AG04449 (cell line): ENCODE data around the gene MT2A.

ENCODE experiments used
- CTCF ChIA-PET: fragments of 350-600 bp; formaldehyde crosslinking; extraction: SDS; loops from one replicate; lab custom pipeline; 2021; ENCODE audit warnings: antibody characterized with exemption; lab: Yijun Ruan, JAX
- POLR2A ChIA-PET: fragments of 400-600, 350-600 bp; formaldehyde crosslinking; extraction: SDS; loops from one replicate; lab custom pipeline; 2020; ENCODE audit warnings: antibody characterized with exemption, inconsistent platforms; lab: Yijun Ruan, JAX
- DNase-seq: peaks from one replicate; pipeline ENCODE4 v3.0.0-alpha.2; 2010; ENCODE audit warnings: low read depth, low spot score
- H3K4me3 ChIP-seq: 2 replicates; pipeline ENCODE4 v1.5.1; 2011; ENCODE audit warnings: low read depth, mild to moderate bottlenecking, control low read depth, low read length
- CTCF ChIP-seq: IDR thresholded peaks from one replicate; pipeline ENCODE4 v1.5.1; 2011; ENCODE audit warnings: mild to moderate bottlenecking, moderate library complexity, low read length, control low read depth, inconsistent platforms; ENCODE audit not compliant: insufficient read depth; ENCODE audit errors: missing control alignments

MT2A gene

GRCh38 chr16:56647641-56648431 is 39.5 kb downstream of the MT2A start:
- no peak overlapping the region for H3K4me3 ChIP-seq
- ChIA-PET CTCF (interaction anchor here (1.0 to 1.4 kb wide), 2 partner anchors 8 to 26 kb away, joined by 3 read pairs; no protein-coding TSS in a partner anchor), POLR2A (no interaction called here)
- no peak for DNase-seq
- TF ChIP-seq CTCF = no peak

GRCh38 chr16:56649271-56649670 is 40.9 kb downstream of the MT2A start:
- TF ChIP-seq CTCF = no peak
- no peak overlapping the region for H3K4me3 ChIP-seq
- DNase-seq = no peak
- POLR2A ChIA-PET = no interaction called here
- CTCF ChIA-PET = interaction anchor here (1.2 to 1.4 kb wide), 2 partner anchors 24 to 45 kb away, joined by 3 read pairs; no protein-coding TSS in a partner anchor

DNA sequence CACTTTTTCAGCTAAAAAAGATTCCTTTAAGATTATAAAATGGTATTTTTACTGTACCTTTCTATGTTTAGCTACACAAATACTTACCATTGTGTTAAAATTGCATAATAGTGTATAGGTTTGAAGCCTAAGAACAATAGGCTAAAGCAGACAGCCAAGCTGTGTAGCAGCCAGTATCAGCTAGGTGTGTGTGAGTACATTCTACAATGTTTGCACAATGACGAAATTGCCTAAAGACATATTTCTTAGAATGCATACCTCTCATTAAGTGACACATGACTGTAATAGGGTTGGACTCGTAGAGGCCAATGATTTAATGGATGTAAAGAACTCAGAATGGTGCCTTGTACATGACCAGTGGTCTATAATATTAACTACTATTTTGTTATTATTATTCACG is 41.4 kb downstream of the MT2A start:
- no peak for DNase-seq
- no peak overlapping the region for H3K4me3 ChIP-seq
- CTCF ChIA-PET = no interaction called here
- POLR2A ChIA-PET = no interaction called here
- no peak for TF ChIP-seq CTCF

DNA sequence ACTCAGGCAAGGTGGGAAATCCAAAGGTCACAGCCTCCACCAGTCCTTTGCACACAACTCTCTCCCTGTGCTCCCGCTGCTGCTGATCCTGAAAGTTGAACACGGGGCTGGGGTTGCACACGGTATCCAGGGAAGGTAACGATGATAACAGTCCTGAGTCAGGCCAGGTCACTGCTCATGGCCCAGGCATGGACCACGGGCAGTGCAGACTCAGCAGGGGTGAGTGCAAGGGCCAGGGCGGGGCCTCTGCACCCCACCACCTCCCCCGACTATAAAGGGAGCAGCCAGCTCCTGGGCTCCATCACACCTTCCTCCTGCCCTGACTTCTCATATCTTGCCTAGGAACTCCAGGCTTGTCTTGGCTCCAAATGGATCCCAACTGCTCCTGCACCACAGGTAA is 43.2 kb downstream of the MT2A start, which contains the start of gene MT1B:
MT1B (plus strand) TSS at position 301 of the 400 bp plus-strand sequence; CDS start at position 369, 68 bp downstream.
- CTCF ChIA-PET = no interaction called here
- POLR2A ChIA-PET = no interaction called here

DNA sequence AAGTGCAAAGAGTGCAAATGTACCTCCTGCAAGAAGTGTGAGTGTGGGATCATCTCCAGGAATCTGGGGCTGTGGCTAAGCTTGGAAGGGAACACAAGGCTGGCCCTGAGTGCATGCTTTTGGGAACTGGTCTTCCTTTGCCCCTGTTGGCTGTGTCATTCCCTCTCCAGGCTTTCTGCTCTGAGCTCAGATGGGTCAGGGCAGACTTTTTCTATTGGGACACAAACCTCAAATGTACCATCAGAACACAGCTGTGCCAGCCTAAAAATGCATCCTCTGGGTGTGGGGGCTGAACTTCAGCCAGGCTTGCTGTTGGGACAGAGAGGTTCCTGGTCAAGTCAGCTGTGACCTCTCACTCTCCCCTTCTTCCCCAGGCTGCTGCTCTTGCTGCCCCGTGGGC is 44.2 kb downstream of the MT2A start:
- TF ChIP-seq CTCF = no peak
- ChIA-PET POLR2A (no interaction called here), CTCF (interaction anchor here (1.5 kb wide), 1 partner anchor 9 kb away, joined by 7 read pairs; no protein-coding TSS in a partner anchor)
- H3K4me3 ChIP-seq = no peak overlapping the region
- no peak for DNase-seq

More for the DNA sequence above, 43.2 kb downstream of the MT2A start, which contains the start of gene MT1B:
- no peak for TF ChIP-seq CTCF
- no peak within 1 kb of the TSS for H3K4me3 ChIP-seq
- no peak for DNase-seq

DNA sequence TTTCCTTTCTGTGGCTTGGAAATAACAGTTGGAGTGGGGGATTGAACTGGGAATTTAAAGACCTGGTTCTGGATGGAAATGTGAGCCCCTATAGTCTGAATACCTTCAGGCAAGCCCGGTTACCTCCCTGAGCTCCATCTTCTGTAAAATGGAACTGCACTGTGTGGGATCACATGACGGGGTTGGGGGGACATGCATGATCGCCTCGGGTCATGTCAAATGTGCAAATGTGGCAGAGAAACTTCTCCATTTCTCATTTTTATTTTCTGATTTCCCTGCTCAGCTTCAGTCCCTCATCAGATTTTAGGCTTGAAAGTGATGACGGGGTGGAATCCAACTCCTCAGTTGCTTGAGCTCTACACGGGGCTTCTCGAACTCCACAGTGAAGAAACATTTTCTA is 44.8 kb downstream of the MT2A start:
- no peak for DNase-seq
- no peak overlapping the region for H3K4me3 ChIP-seq
- ChIA-PET POLR2A (no interaction called here), CTCF (interaction anchor here (1.5 kb wide), 1 partner anchor 9 kb away, joined by 7 read pairs; no protein-coding TSS in a partner anchor)
- no peak for TF ChIP-seq CTCF
